CD4-positive, alpha-beta T cell (primary cell): Measurements from ENCODE around the gene STAT3. TPM values are rescaled to one million over a fixed set of nuclear protein-coding genes. Genes with fewer than 3 reads are reported as not detected.
"Not testable (repeated sequence)": the region's sequence is repeated elsewhere in the genome, so short reads cannot be mapped to it uniquely, and the experiment has no call there.

Experiments
- ATAC-seq: fragments of 200-7000 bp; cut with Tn5 transposase; one replicate; pipeline ENCODE4 v1.10.0; 2022; ENCODE audit warnings: mild to moderate bottlenecking; ENCODE audit not compliant: poor library complexity
- CTCF ChIA-PET: fragments of 350-600 bp; sonication (Branson Sonifier 250); formaldehyde crosslinking; loops from one replicate; lab custom pipeline; 2021; ENCODE audit warnings: antibody characterized with exemption, inconsistent platforms; lab: Charles Lee
- POLR2A ChIA-PET: fragments of 350-600 bp; sonication (Branson Sonifier 250); formaldehyde crosslinking; loops from one replicate; lab custom pipeline; 2021; ENCODE audit warnings: antibody characterized with exemption, inconsistent platforms; lab: Charles Lee
- DNase-seq, 14 experiments: peaks; one replicate each; pipeline ENCODE4 v3.0.0-alpha.2; 2013 to 2020; ENCODE audit warnings: mixed read lengths in 2 of 14
- H3K27ac ChIP-seq, 2 donors: one replicate each; pipeline versions ENCODE4 v1.5.1 to v1.7.0; 2013; ENCODE audit warnings: low read length in 2 of 2, low read depth in 1 of 2, mild to moderate bottlenecking in 1 of 2
- H3K27me3 ChIP-seq, 2 experiments: 1 replicate in 1 of 2; 2 replicates in 1 of 2; pipeline versions ENCODE4 v1.6.1 to v1.7.0; 2013; ENCODE audit warnings: low read length in 2 of 2, control low read depth in 1 of 2, mild to moderate bottlenecking in 1 of 2, moderate library complexity in 1 of 2; ENCODE audit not compliant: insufficient read depth in 2 of 2, control insufficient read depth in 1 of 2
- H3K36me3 ChIP-seq: one replicate; pipeline ENCODE4 v1.6.1; 2013; ENCODE audit warnings: low read length, control low read depth; ENCODE audit not compliant: insufficient read depth
- H3K4me1 ChIP-seq: one replicate; pipeline ENCODE4 v1.6.1; 2013; ENCODE audit warnings: low read length, control low read depth; ENCODE audit not compliant: insufficient read depth
- H3K4me3 ChIP-seq: one replicate; pipeline ENCODE4 v1.5.1; 2013; ENCODE audit warnings: mild to moderate bottlenecking, low read length, moderate library complexity
- H3K9me3 ChIP-seq, 2 experiments: 1 replicate in 1 of 2; 2 replicates in 1 of 2; pipeline versions ENCODE4 v1.6.1 to v1.7.0; 2013; ENCODE audit warnings: low read length in 2 of 2, mild to moderate bottlenecking in 2 of 2, control low read depth in 1 of 2, moderate library complexity in 1 of 2; ENCODE audit not compliant: control insufficient read depth in 1 of 2, insufficient read depth in 1 of 2
- H3K27ac Mint-ChIP-seq: one replicate; pipeline ENCODE4 v1.8.0; 2020; ENCODE audit warnings: mixed read lengths
- H3K27me3 Mint-ChIP-seq: one replicate; pipeline ENCODE4 v1.8.0; 2021; ENCODE audit warnings: mixed read lengths
- H3K36me3 Mint-ChIP-seq: one replicate; pipeline ENCODE4 v1.8.0; 2021; ENCODE audit warnings: low read depth, mixed read lengths
- H3K4me1 Mint-ChIP-seq: one replicate; pipeline ENCODE4 v1.8.0; 2021; ENCODE audit warnings: low read depth, mixed read lengths
- H3K4me3 Mint-ChIP-seq: one replicate; pipeline ENCODE4 v1.8.0; 2020; ENCODE audit warnings: mild to moderate bottlenecking, mixed read lengths
- H3K9me3 Mint-ChIP-seq: one replicate; pipeline ENCODE4 v1.8.0; 2020; ENCODE audit warnings: mixed read lengths
- intact Hi-C, 2 experiments: fragments of 100-400 bp; cut with DNase I in 1 of 2; cut with micrococcal nuclease in 1 of 2; formaldehyde crosslinking; loops; one replicate each; pipeline versions ENCODE4 v1.15.1 to v1.9.0; 2023 to 2025; cut with DNase I, micrococcal nuclease
- total RNA-seq, 174 experiments: library from RNA in 2 of 174; stranded (reverse) in 2 of 174; gene quantifications; one replicate each; pipeline ENCODE4 v1.2.3 and lab custom pipeline; 2021 to 2026
- TF ChIP-seq, protein P1 (sequence below): fragments of 200-600 bp; IDR thresholded peaks from one replicate; pipeline ENCODE4 v1.8.0; 2022; ENCODE audit warnings: antibody characterized with exemption, mild to moderate bottlenecking

STAT3 gene
- total RNA-seq, 2 experiments from 2014 or later, result 315 to 319 TPM

DNA sequence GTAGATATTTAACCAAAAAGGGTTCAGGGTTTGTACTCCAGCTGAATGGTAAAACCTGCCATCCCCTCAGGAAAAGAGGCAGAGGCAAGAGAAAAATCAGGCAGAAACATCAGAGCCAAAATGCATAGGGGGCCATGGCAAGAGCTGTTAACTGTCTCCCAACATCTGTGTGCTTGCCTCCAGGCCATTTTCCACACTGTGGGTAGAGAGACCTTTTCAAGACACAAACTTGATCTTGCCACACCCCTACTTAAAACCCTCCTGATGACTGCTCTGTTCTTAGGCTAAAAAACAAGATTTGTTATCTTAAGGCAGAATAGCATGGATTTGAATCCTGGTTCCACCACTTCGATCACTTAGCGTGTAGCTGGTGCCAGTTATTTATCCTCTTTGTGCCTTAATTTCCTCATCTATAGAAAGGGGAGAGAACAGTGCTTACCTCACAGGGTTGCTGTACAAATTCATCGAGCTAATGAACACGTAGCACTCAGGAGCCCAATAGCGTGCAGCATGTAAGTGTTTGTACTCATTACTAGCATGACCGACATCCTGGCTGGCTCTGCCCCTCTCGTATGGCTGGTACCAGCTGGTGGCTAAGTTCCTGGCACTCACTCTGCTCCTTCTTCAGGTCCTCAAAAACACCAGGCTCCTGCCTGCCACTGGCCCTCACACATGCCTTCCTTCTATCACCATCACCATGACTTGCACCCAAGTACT lies 25.8 kb downstream of the STAT3 start:
- no peak for DNase-seq
- Histone ChIP-seq H3K36me3 (peaks cover 17% of the 10 kb centered on the region), H3K9me3 (no peaks in the 10 kb centered on the region), H3K4me3 (no peak overlapping the region), H3K27me3 (no peaks in the 10 kb centered on the region), H3K27ac (no peak overlapping the region), H3K4me1 (peaks cover 53% of the 10 kb centered on the region)
- Mint-ChIP-seq H3K36me3 (peaks cover 56% of the 10 kb centered on the region), H3K4me1 (peaks cover 82% of the 10 kb centered on the region), H3K9me3 (no peaks in the 10 kb centered on the region), H3K27ac (peak overlapping the region; percentile 75), H3K4me3 (no peak overlapping the region), H3K27me3 (no peaks in the 10 kb centered on the region)
- ATAC-seq, result no peak
- ChIA-PET CTCF (interaction anchor here (0.9 to 1.2 kb wide), 2 partner anchors 25 to 28 kb away, joined by 3 to 4 read pairs; no protein-coding TSS in a partner anchor), POLR2A (interaction anchor here (1.0 to 1.9 kb wide), 3 partner anchors 17 to 113 kb away, joined by 3 to 7 read pairs (median 5); partner anchors contain the start of gene STAT3)
- intact Hi-C loops, result no loop called here
- TF ChIP-seq, protein P1, sequence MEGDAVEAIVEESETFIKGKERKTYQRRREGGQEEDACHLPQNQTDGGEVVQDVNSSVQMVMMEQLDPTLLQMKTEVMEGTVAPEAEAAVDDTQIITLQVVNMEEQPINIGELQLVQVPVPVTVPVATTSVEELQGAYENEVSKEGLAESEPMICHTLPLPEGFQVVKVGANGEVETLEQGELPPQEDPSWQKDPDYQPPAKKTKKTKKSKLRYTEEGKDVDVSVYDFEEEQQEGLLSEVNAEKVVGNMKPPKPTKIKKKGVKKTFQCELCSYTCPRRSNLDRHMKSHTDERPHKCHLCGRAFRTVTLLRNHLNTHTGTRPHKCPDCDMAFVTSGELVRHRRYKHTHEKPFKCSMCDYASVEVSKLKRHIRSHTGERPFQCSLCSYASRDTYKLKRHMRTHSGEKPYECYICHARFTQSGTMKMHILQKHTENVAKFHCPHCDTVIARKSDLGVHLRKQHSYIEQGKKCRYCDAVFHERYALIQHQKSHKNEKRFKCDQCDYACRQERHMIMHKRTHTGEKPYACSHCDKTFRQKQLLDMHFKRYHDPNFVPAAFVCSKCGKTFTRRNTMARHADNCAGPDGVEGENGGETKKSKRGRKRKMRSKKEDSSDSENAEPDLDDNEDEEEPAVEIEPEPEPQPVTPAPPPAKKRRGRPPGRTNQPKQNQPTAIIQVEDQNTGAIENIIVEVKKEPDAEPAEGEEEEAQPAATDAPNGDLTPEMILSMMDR, result no peak

DNA sequence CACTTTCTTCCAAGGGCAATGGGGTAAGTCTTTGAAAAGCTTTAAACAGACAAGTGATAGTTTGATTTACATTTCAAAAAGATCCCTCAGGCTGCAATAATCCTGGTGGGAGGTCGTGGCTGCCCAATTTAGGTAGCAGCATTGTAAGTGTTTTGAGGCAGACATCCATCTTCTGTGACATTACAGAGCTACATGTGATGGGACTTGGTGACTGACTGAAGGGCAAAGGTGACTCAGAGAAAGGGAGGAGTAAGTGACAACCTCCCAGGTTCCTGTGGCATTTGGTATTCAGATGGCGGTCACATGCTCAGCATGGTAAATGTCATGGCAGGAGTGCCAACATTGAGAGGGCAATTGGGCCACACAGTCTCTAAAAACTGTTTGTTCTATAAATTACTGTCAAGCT lies 26.5 kb downstream of the STAT3 start:
- ChIA-PET CTCF (interaction anchor here (0.9 kb wide), 1 partner anchor 24 kb away, joined by 4 read pairs; no protein-coding TSS in a partner anchor), POLR2A (interaction anchor here (0.7 to 1.9 kb wide), 4 partner anchors 17 to 1793 kb away, joined by 3 to 7 read pairs (median 4); partner anchors contain the start of gene STAT3)
- Histone ChIP-seq H3K4me1 (peaks cover 47% of the 10 kb centered on the region), H3K9me3 (no peaks in the 10 kb centered on the region), H3K36me3 (peaks cover 17% of the 10 kb centered on the region), H3K27ac (peak overlapping the region in 1 of 2 donors; percentile 11), H3K4me3 (no peak overlapping the region), H3K27me3 (no peaks in the 10 kb centered on the region)
- TF ChIP-seq, protein P1, result no peak
- Mint-ChIP-seq H3K27ac (peak overlapping the region; percentile 75), H3K4me1 (peaks cover 81% of the 10 kb centered on the region), H3K36me3 (peaks cover 60% of the 10 kb centered on the region), H3K9me3 (no peaks in the 10 kb centered on the region), H3K27me3 (no peaks in the 10 kb centered on the region), H3K4me3 (no peak overlapping the region)
- DNase-seq (peak in 11 of 14 experiments; percentile 5 to 59 (median 23)), ATAC-seq (peak; percentile 85)
- intact Hi-C loops, result no loop called here

DNA sequence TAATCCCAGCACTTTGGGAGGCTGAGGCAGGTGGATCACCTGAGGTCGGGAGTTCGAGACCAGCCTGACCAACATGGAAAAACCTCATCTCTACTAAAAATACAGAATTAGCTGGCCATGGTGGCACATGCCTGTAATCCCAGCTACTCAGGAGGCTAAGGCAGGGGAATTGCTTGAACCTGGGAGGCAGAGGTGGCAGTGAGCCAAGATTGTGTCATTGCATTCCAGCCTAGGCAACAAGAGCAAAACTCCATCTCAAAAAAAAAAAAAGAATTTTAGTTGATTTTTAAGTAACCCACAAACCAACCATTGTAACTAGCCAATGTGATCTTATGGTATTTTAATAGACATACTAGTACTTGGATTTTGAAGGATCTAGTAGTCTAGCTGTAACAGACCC lies 27.9 kb downstream of the STAT3 start:
- H3K9me3 ChIP-seq, H3K27me3 ChIP-seq, H3K4me3 ChIP-seq, POLR2A ChIA-PET, DNase-seq, H3K27me3 Mint-ChIP-seq, ATAC-seq, intact Hi-C loops, H3K4me3 Mint-ChIP-seq, H3K9me3 Mint-ChIP-seq, H3K27ac ChIP-seq, H3K27ac Mint-ChIP-seq: not testable (repeated sequence)
- CTCF ChIA-PET, result interaction anchor here (0.6 to 1.5 kb wide), 2 partner anchors 25 to 48 kb away, joined by 3 read pairs; no protein-coding TSS in a partner anchor
- Histone ChIP-seq H3K36me3 (peaks cover 15% of the 10 kb centered on the region), H3K4me1 (peaks cover 37% of the 10 kb centered on the region)
- H3K36me3 Mint-ChIP-seq, result peaks cover 59% of the 10 kb centered on the region
- peaks cover 76% of the 10 kb centered on the region for H3K4me1 Mint-ChIP-seq
